Activated CD4-positive, CD25-positive, alpha-beta regulatory T cell treated with anti-CD3 and anti-CD28 coated beads, Interleukin-2, amount 50 U/mL, for 24 hours (primary cell): ENCODE data around the gene P2RY11.

ENCODE experiments used
- ATAC-seq, 2 donors: fragments of 150-1000 bp; cut with Tn5 transposase; one replicate each; pipeline ENCODE4 v1.10.0; 2021; ENCODE audit warnings: mild to moderate bottlenecking in 1 of 2, moderate library complexity in 1 of 2

Gene P2RY11

GRCh38 chr19:10113964-10114650 is 2.6 kb downstream of the P2RY11 start:
- ATAC-seq: no peak

DNA sequence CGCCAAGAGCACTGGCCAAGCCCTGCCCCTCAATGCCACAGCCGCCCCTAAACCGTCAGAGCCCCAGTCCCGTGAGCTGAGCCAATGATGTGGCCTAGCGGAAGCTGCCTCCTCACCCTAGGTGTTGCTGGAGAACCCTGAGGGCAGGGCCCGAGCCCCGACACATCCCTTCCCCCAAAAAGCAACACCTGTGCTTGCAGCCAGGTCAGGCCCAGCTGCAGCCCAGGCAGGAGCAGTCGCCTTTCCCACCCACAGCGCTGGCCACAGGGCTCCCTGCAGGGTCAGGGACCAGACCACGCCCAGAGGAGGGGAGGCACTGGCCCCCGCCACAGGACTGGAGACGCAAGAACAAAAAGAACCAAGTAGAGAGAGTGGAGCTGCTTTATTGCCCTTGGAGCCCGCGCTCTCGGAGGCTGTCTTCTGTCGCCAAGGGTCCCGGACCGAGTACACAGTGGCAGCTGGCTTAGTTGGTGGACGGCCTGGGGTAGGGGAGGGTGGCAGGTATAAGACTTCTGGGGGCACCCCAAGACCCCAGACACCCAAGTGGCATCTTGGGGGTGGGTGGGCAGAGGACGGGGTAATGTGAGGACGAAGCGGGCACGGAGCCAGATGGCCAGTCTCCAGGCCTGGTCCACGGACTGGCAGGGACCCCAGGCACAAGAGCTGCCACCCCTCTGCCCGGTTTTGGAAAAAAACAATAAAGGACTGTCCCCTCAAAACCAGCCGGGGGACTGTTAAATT is 3.3 kb downstream of the P2RY11 start:
- ATAC-seq: no peak

GRCh38 chr19:10115392-10116084 is 4.0 kb downstream of the P2RY11 start:
- no peak for ATAC-seq

- ATAC-seq: no peak
Measured at GRCh38 chr19:10116085-10116865, 4.8 kb downstream of the P2RY11 start.

GRCh38 chr19:10116866-10117616 is 5.5 kb downstream of the P2RY11 start:
- ATAC-seq: no peak

DNA sequence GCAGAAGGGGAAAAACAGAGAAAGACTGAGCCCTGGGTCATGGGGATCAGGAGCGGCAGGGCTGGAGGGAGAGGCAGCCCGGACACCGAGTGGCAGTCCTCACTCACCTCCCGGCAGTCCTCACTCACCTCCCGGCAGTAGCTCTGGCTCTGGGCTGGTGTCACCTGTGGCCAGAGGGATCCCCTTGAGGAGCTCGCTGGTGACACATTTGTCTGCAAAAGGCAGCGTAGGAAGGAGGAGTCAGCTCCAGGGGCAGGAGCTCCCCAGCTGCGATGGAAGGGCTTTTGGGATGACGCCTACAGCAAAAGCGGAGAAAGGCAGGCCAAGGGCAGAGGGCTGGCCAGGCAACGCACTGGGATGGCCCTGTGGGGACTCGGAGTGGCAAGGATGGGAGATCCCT is 7.5 kb downstream of the P2RY11 start:
- ATAC-seq: no peak

DNA sequence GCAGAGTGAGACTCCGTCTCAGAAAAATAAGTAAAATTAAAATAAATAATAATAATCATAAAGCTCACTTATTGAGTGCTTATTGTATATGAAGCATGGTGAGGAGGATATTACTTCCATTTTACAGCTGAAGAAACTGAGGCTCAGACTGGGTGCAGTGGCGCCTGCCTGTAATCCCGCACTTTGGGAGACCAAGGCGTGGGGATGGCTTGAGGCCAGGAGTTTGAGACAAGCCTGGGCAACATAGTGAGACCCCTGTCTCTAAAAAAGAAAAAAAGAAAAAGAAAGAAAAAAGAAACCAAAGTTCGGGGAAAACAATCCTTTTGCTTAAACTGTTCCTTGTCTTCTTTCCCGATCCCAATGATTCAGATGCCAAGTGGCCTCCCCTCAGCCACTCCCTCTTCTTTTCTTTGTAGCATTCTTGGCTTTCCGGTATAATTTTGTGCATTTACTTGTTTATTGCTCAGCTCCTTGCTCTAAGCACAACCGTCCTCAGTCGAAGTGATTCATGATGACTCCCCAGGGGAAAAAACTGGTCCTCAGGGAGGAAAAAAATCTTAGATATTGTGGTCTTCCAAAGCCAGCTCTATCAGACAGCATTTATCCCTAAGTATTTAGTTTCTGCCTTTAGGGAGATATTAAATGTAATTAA is 9.2 kb downstream of the P2RY11 start:
- no peak for ATAC-seq

GRCh38 chr19:10122045-10122444 is 10.6 kb downstream of the P2RY11 start:
- ATAC-seq: no peak

DNA sequence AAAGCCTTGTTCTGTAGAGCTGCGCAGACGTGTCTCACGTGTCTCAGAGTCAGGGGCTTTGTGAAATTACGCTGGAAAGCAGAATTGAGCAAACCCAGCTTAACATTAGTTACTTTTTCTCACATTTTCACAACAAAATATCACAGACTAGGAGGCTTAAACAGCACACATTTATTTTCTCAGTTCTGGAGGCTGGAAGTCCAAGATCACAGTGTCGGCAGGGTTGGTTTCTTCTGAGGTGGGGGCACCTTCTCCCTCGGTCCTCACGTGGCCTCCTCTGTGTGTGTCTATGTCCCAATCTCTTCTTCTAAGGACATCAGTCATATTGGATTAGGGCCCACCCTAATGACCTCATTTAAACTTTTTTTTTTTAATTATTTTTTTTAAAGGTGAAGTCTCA is 12.9 kb downstream of the P2RY11 start:
- no peak for ATAC-seq

DNA sequence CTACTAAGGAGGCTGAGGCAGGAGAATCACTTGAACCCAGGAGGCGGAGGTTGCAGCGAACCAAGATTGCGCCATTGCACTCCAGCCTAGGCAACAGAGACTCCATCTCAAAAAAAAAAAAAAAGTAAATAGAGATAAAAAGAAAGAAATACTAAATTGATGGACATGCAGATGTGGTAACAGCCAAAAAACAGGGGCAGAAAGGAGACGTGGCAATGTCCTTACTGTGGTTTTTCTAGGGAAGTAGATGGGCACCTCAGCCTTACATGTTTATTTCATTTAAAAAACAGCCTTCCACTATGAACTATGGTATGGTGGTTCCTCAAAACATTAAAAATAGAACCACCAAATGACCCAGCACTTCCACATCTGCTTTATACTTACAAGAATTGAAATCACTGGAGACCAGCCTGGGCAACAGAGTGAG is 14.7 kb downstream of the P2RY11 start:
- ATAC-seq: no peak

- no peak for ATAC-seq
Measured at GRCh38 chr19:10132905-10133304, 21.4 kb downstream of the P2RY11 start.

- ATAC-seq: no peak
Measured at GRCh38 chr19:10133596-10133995, 22.1 kb downstream of the P2RY11 start.

DNA sequence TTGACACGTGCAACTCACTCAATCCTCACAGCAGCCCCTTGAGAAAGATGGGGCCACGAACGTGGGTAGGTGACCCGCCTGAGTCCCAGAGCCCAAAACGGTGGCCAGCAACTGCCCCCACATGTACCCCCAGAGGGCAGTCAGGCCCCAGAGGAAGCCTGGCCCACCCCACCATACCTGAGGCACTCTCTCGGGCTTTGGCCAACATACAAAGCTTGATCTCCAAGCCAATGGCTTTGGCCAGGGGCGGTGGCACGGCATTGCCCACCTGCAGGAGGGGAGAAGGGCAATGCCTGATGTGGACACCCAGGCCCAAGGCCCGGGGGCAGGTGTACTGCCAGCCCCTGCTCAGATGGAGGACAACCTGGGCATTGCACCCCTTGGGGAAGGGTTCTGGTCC is 22.5 kb downstream of the P2RY11 start:
- no peak for ATAC-seq

- no peak for ATAC-seq
Measured at GRCh38 chr19:10135551-10136334, 24.2 kb downstream of the P2RY11 start.

- no peak for ATAC-seq
Measured at GRCh38 chr19:10136936-10137335, 25.4 kb downstream of the P2RY11 start.

DNA sequence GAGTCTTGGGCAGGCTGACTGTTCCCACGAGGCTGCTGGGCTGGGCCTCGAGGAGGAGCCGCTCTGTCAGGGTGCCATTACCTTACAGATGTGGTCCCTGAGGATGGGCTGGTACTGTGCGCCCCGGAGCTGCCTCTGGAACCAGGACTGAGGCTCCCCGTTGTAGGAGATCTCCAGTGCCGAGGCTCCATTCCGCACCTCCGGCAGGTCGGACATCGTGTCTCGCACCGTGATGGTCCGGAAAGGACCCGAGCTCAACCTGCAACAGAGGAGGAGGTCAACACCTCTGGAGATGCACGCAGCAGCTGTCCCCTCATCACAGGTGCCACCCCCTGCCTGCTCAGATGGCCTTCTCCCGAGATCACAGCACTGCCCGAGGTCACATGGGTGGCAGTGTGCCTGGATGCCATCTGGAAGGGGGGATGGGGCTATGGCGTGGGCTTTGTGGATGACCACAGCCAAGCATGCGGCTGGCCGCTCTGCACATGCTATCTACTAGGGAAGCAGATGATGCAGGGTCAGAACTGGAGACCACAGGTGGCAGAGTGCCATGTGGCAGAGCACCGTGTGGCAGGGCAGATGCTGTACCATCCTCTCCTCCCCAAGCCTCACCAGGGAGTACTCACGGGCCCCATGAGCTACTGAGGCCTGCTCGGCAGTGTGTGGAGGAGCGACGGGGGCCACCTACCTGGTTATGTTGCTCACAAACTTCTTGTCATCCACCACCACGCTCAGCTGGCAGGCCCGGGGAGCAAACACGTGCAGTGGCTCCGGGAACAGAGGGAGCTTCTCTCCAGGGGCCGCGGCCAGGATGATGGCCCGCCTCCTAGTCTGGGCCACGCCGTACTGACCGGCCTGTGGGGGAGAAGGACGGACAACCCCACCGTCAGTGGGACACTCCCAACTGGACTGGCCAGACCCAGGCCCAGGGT is 26.5 kb downstream of the P2RY11 start:
- ATAC-seq: no peak

GRCh38 chr19:10138879-10139795 is 27.6 kb downstream of the P2RY11 start:
- no peak for ATAC-seq

DNA sequence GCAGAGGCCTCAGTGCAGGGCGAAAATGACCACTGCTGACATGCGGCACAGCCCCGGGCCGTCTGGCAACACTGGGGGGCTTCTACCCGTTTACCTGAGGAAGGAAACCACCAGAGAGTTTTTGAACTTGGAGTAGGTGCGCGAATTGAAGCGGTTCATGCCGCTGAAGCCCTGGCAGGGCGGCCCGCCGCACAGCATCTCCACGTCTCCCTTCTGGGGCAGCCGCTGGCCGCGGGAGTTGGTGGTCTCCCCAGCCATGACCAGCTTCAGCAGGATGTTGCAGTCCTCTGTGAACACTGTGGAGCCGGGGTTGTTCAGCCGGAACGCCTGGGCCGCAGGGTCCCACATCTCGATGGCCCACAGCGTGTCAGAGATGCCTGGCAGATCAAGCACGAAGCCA is 28.5 kb downstream of the P2RY11 start:
- ATAC-seq: no peak

- no peak for ATAC-seq
Measured at GRCh38 chr19:10141479-10141878, 30.0 kb downstream of the P2RY11 start.
